HEK293 (cell line): ENCODE data around the gene TRIM8.
A peak's percentile ranks its signal among the peaks of the same experiment; 100 is the strongest.

ENCODE experiments used
- CTCF ChIA-PET: fragments of 350-600 bp; formaldehyde crosslinking; extraction: SDS; loops from one replicate; lab custom pipeline; 2021; ENCODE audit warnings: antibody characterized with exemption; lab: Yijun Ruan, JAX
- POLR2A ChIA-PET: fragments of 300-600 bp; formaldehyde crosslinking; extraction: SDS; loops from one replicate; lab custom pipeline; 2020; ENCODE audit warnings: antibody characterized with exemption, inconsistent platforms; lab: Yijun Ruan, JAX
- H3K27ac ChIP-seq: fragments of 200-500 bp; sonication (Bioruptor generic); 2 replicates; pipeline ENCODE4 v1.5.1; 2014; ENCODE audit warnings: low read depth, low read length, control low read depth, inconsistent platforms; ENCODE audit errors: extremely low read depth
- H3K36me3 ChIP-seq, 2 experiments: fragments of 200-500 bp in 1 of 2; sonication (Bioruptor generic) in 1 of 2; 1 replicate in 1 of 2; 2 replicates in 1 of 2; pipeline ENCODE4 v1.5.1; 2014 to 2017; ENCODE audit warnings: inconsistent platforms in 2 of 2, low read length in 2 of 2; ENCODE audit not compliant: control insufficient read depth in 2 of 2, insufficient read depth in 1 of 2
- H3K4me1 ChIP-seq: fragments of 200-500 bp; sonication (Bioruptor generic); 2 replicates; pipeline ENCODE4 v1.5.1; 2014; ENCODE audit warnings: mild to moderate bottlenecking, low read length, inconsistent platforms; ENCODE audit not compliant: control insufficient read depth, insufficient read depth
- H3K4me3 ChIP-seq: 2 replicates; pipeline ENCODE4 v1.5.1; 2011; ENCODE audit warnings: low read depth, mild to moderate bottlenecking, control low read depth, low read length, moderate library complexity
- H3K9me3 ChIP-seq: fragments of 200-500 bp; sonication (Bioruptor generic); 2 replicates; pipeline ENCODE4 v1.5.1; 2014; ENCODE audit warnings: low read depth, low read length, inconsistent platforms; ENCODE audit not compliant: control insufficient read depth, insufficient read depth
- GLI4 ChIP-seq: fragments of 450-650 bp; formaldehyde crosslinking; IDR thresholded peaks from 2 replicates; pipeline ENCODE4 v1.5.1; 2016; ENCODE audit warnings: missing biosample characterization, missing genetic modification characterization
- HOXD13 ChIP-seq: sonication (generic); formaldehyde crosslinking; IDR thresholded peaks from 2 replicates; pipeline ENCODE4 v1.8.0; 2022; ENCODE audit warnings: missing genetic modification reagents, borderline replicate concordance
- KLF10 ChIP-seq: fragments of 450-650 bp; IDR thresholded peaks from 2 replicates; pipeline ENCODE4 v1.5.1; 2018; ENCODE audit warnings: missing biosample characterization, mild to moderate bottlenecking, missing genetic modification characterization
- REST ChIP-seq: fragments of 450-650 bp; formaldehyde crosslinking; IDR thresholded peaks from 2 replicates; pipeline ENCODE4 v1.5.1; 2016; ENCODE audit warnings: missing biosample characterization, missing genetic modification characterization
- TRIM28 ChIP-seq: IDR thresholded peaks from 2 replicates; pipeline ENCODE4 v1.6.1; 2011; ENCODE audit warnings: low read length, control low read depth, borderline replicate concordance
- ZFP69B ChIP-seq: fragments of 450-650 bp; formaldehyde crosslinking; IDR thresholded peaks from 2 replicates; pipeline ENCODE4 v1.5.1; 2016; ENCODE audit warnings: missing biosample characterization, missing genetic modification characterization
- ZIC2 ChIP-seq: fragments of 450-650 bp; formaldehyde crosslinking; IDR thresholded peaks from 2 replicates; pipeline ENCODE4 v1.5.1; 2016; ENCODE audit warnings: missing biosample characterization, missing genetic modification characterization
- ZNF174 ChIP-seq: fragments of 450-650 bp; formaldehyde crosslinking; IDR thresholded peaks from 2 replicates; pipeline ENCODE4 v1.5.0; 2017; ENCODE audit warnings: missing biosample characterization, mild to moderate bottlenecking, missing genetic modification characterization
- ZNF211 ChIP-seq: fragments of 450-650 bp; formaldehyde crosslinking; IDR thresholded peaks from 2 replicates; pipeline ENCODE4 v1.5.1; 2016; ENCODE audit warnings: low read depth, missing biosample characterization, missing genetic modification characterization
- ZNF398 ChIP-seq: fragments of 450-650 bp; formaldehyde crosslinking; IDR thresholded peaks from 2 replicates; pipeline ENCODE4 v1.5.1; 2017; ENCODE audit warnings: missing biosample characterization, missing genetic modification characterization
- ZNF48 ChIP-seq: fragments of 450-650 bp; formaldehyde crosslinking; IDR thresholded peaks from 2 replicates; pipeline ENCODE4 v1.5.1; 2016; ENCODE audit warnings: missing biosample characterization, missing genetic modification characterization
- ZNF518A ChIP-seq: fragments of 450-650 bp; formaldehyde crosslinking; conservative IDR thresholded peaks from 2 replicates; pipeline ENCODE4 v1.5.1; 2016; ENCODE audit warnings: low read depth, missing biosample characterization, missing genetic modification characterization

Gene TRIM8

GRCh38 chr10:102631525-102632393 lies 12.5 kb upstream of the TRIM8 start:
- H3K4me3 ChIP-seq = no peak overlapping the region
- H3K27ac ChIP-seq = no peak overlapping the region
- peaks cover 0 to 17% of the 10 kb centered on the region in 2 experiments; a peak in 1 of 3 replicates for H3K36me3 ChIP-seq
- peaks cover 7% of the 10 kb centered on the region for H3K4me1 ChIP-seq
- H3K9me3 ChIP-seq = no peaks in the 10 kb centered on the region
- TF ChIP-seq ZNF174 (tag by site-specific recombination) = no peak
- TF ChIP-seq ZNF48 (tag by site-specific recombination) = no peak
- peak; percentile 75 for TF ChIP-seq ZIC2 (tag by site-specific recombination)
- no peak for TF ChIP-seq ZNF518A (tag by site-specific recombination)
- TF ChIP-seq, all 188 proteins: peak for 1
- POLR2A ChIA-PET = interaction anchor here (1.3 kb wide), 1 partner anchor 10 kb away, joined by 3 read pairs; no protein-coding TSS in a partner anchor
- CTCF ChIA-PET = interaction anchor here (0.5 to 1.0 kb wide), 3 partner anchors 9 to 734 kb away, joined by 3 read pairs; no protein-coding TSS in a partner anchor

GRCh38 chr10:102632394-102633111 lies 11.7 kb upstream of the TRIM8 start:
- POLR2A ChIA-PET = interaction anchor here (1.3 kb wide), 1 partner anchor 9 kb away, joined by 3 read pairs; no protein-coding TSS in a partner anchor
- Histone ChIP-seq H3K36me3 (peaks cover 0 to 17% of the 10 kb centered on the region in 2 experiments; a peak in 1 of 3 replicates), H3K27ac (no peak overlapping the region), H3K9me3 (no peaks in the 10 kb centered on the region), H3K4me1 (peaks cover 4% of the 10 kb centered on the region), H3K4me3 (no peak overlapping the region)
- CTCF ChIA-PET = interaction anchor here (0.5 to 1.0 kb wide), 4 partner anchors 18 to 733 kb away, joined by 3 to 4 read pairs (median 3); no protein-coding TSS in a partner anchor
- TF ChIP-seq TRIM28 = no peak
- TF ChIP-seq HOXD13 (CRISPR knock-in tag) = no peak
- no peak for TF ChIP-seq KLF10
- TF ChIP-seq ZFP69B (tag by site-specific recombination) = no peak
- TF ChIP-seq ZNF398 (tag by site-specific recombination) = peak; percentile 72
- TF ChIP-seq GLI4 (tag by site-specific recombination) = no peak
- TF ChIP-seq ZNF211 (tag by site-specific recombination) = no peak
- TF ChIP-seq ZIC2 (tag by site-specific recombination) = 0 out of 2 replicates have a peak, but pooled peaks have one; percentile 7
- TF ChIP-seq REST = no peak
